Measurements from ENCODE around the gene SMAD3. TPM values are rescaled to one million over a fixed set of nuclear protein-coding genes. Genes with fewer than 3 reads are reported as not detected.

SMAD3 gene
- total and polyA plus RNA-seq, 2 of the 8 experiments (the other 6 are each of a cell fraction or from before 2014, with no cell fraction given) = 10.1 to 12.4 TPM

DNA sequence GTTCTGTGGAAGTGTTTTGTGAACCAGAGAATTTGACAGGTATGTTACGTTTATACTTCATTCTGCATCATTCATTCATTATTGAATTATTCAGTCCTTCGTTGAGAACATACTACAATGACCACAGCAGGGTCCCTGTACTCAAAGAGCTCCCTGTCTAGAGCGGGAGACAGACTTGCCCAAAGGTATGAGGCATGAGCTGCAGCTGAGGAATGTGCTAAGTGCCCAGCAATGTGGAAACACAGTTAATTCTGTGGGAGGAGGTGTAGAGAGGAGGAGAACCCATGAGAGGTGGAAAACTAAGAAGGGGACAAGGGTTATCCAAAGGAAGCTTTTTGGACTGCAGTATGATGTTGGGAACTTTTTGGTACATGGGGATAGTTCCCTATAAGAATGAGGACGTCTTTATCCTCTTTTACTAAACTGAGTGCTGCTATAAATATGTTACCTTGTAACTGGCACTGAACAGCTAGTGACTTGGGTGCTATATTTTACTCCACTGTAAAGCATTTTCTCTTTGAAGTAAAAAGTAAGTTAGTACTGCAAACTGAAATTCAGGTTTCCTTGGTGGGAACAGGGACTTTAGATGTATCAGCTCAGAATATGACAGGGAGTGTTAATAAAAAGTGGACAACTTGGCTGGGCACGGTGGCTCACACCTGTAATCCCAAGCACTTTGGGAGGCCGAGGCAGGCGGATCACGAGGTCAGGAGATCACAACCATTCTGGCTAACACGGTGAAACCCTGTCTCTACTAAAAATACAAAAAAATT lies 5.7 kb downstream of the SMAD3 start:
- Histone ChIP-seq H3K4ac (replicated peaks; ENCODE audit: insufficient read length, low read depth, low read length) (no peak overlapping the region), H4K8ac (ENCODE audit: extremely low read depth, insufficient read depth, low read length) (no peak overlapping the region), H2BK5ac (ENCODE audit: low read depth, low read length) (no peak overlapping the region), H3K23me2 (ENCODE audit: low read depth, low read length) (peaks cover 14% of the 10 kb centered on the region), H2BK15ac (ENCODE audit: low read length) (no peak overlapping the region), H2BK20ac (ENCODE audit: low read length) (no peak overlapping the region), H3K79me1 (ENCODE audit: low read depth, low read length) (0 out of 2 replicates have a peak, but pooled peaks cover 3% of the 10 kb centered on the region), H2AFZ (ENCODE audit: low read length) (no peak overlapping the region), H3K4me1 (replicated peaks in 1 of 4; ENCODE audit: control insufficient read depth in 3 of 4, insufficient read depth in 4 of 4, low read length in 3 of 4) (peaks cover 6 to 23% (median 9%) of the 10 kb centered on the region in 4 experiments), H2BK120ac (replicated peaks; ENCODE audit: low read depth, low read length) (no peak overlapping the region), H3K56ac (replicated peaks; ENCODE audit: insufficient read length, low read depth, low read length) (no peak overlapping the region), H3K9ac (replicated peaks in 1 of 4; ENCODE audit: extremely low read depth in 1 of 4, low read depth in 3 of 4, low read length in 3 of 4) (no peak overlapping the region), H3K18ac (ENCODE audit: extremely low read depth, low read length) (no peak overlapping the region), H3K4me2 (ENCODE audit: insufficient read depth in 1 of 2, low read depth in 2 of 2, low read length in 2 of 2) (no peak overlapping the region), H2BK12ac (ENCODE audit: low read depth, low read length) (no peak overlapping the region), H3K4me3 (ENCODE audit: extremely low read depth in 1 of 4, insufficient read depth in 2 of 4, low read depth in 3 of 4, low read length in 4 of 4) (no peak overlapping the region), H4K5ac (ENCODE audit: insufficient read length, low read depth, low read length) (no peak overlapping the region), H4K20me1 (replicated peaks in 1 of 2; ENCODE audit: control insufficient read depth in 1 of 2, insufficient read depth in 2 of 2, low read length in 2 of 2) (peaks cover 9 to 11% of the 10 kb centered on the region in 2 experiments), H3K27me3 (replicated peaks in 1 of 4; ENCODE audit: control insufficient read depth in 3 of 4, extremely low read depth in 1 of 4, insufficient read depth in 3 of 4, low read length in 3 of 4) (peaks cover 0 to 23% (median 15%) of the 10 kb centered on the region in 4 experiments; a peak in 5 of 7 replicates), H3K14ac (ENCODE audit: insufficient read length) (no peak overlapping the region), H3K36me3 (ENCODE audit: control insufficient read depth in 2 of 4, insufficient read depth in 4 of 4, low read length in 3 of 4) (no peaks in the 10 kb centered on the region), H3K79me2 (ENCODE audit: control insufficient read depth in 1 of 2, insufficient read depth in 2 of 2, low read length in 2 of 2) (peaks cover 0 to 24% of the 10 kb centered on the region in 2 experiments; a peak in 2 of 4 replicates), H3K23ac (ENCODE audit: insufficient read length) (no peak overlapping the region), H3K9me3 (ENCODE audit: insufficient read depth in 2 of 2, low read depth in 1 of 2, low read length in 1 of 2) (no peaks in the 10 kb centered on the region), H3K27ac (ENCODE audit: low read depth, low read length) (no peak overlapping the region), H4K91ac (replicated peaks; ENCODE audit: insufficient read length, low read length) (no peak overlapping the region), H2AK5ac (ENCODE audit: low read depth, low read length) (no peak overlapping the region)
- 85% methylated on average over 9 of the region's 9 CpGs; no CpG with 5 or more reads in 1 of the 2 experiments for WGBS, 2 experiments (ENCODE audit: extremely low coverage in 1 of 2, insufficient coverage in 1 of 2, insufficient read length in 1 of 2, insufficient replicate concordance in 2 of 2, low coverage in 1 of 2, low lambda C conversion rate in 2 of 2, missing lambda C conversion rate in 1 of 2)
- DNase-seq (ENCODE audit: low read depth in 1 of 2, low spot score in 2 of 2) (no peak), FAIRE-seq (no peak)
- TF ChIP-seq NRF1 (IDR thresholded peaks at IDR 0.05; ENCODE audit: low read depth, low read length) = no peak
- TF ChIP-seq EP300 (IDR thresholded peaks at IDR 0.05; ENCODE audit: borderline replicate concordance in 1 of 2, low read depth in 2 of 2, low read length in 2 of 2) = no peak
- no peak for TF ChIP-seq ZNF274 (IDR thresholded peaks at IDR 0.05; ENCODE audit: borderline replicate concordance, extremely low read depth, low read length)
- ChIA-PET CTCF (ENCODE audit: partially characterized antibody) (interaction anchor here (0.8 to 4.5 kb wide), 9 partner anchors 11 to 129 kb away, joined by 3 to 23 read pairs (median 6); no protein-coding TSS in a partner anchor), POLR2A (ENCODE audit: partially characterized antibody) (interaction anchor here (1.1 to 1.8 kb wide), 6 partner anchors 10 to 71 kb away, joined by 3 to 5 read pairs (median 4); no protein-coding TSS in a partner anchor)

Data from H1 (cell line).